Measurements from ENCODE around the gene REG4. TPM values are rescaled to one million over a fixed set of nuclear protein-coding genes. Genes with fewer than 3 reads are reported as not detected.

Gene REG4
- total and polyA plus RNA-seq, 2 of the 4 experiments (the other 2 are of a cell fraction), result not detected

- intact Hi-C loops (cut with micrococcal nuclease), result no loop called here
- Histone ChIP-seq H3K36me3 (ENCODE audit: control insufficient read depth, insufficient read depth, low read length) (no peaks in the 10 kb centered on the region), H2BK120ac (ENCODE audit: low read depth, low read length) (no peak overlapping the region)
Observed at GRCh38 chr1:119822406-119822805, 11.1 kb upstream of the REG4 start.

More at GRCh38 chr1:119822406-119822805, 11.1 kb upstream of the REG4 start:
- H3K27me3 ChIP-seq (ENCODE audit: control insufficient read depth, insufficient read depth, low read length), result no peaks in the 10 kb centered on the region; the same call in 1 of the 2 replicates
- POLR2A ChIA-PET (ENCODE audit: unreplicated experiment), result no interaction called here
- 89% methylated on average over 3 of the region's 3 CpGs; no CpG with 5 or more reads in 1 of the 2 experiments for WGBS, 2 experiments (ENCODE audit: extremely low coverage in 2 of 2, insufficient read length in 1 of 2)
- dilution Hi-C loops (cut with HindIII; ENCODE audit: low sequenced_read_pairs, unreplicated experiment) (no loop called here), in situ Hi-C loops (cut with MboI; ENCODE audit: low sequenced_read_pairs) (no loop called here)
- no peak overlapping the region for H2AK5ac ChIP-seq (ENCODE audit: low read depth, low read length)
- H3K4ac ChIP-seq (ENCODE audit: low read depth, low read length), result no peak overlapping the region
- no TSS peak for BruUV-seq (replicated peaks)
- no peak overlapping the region for H3K14ac ChIP-seq (replicated peaks; ENCODE audit: low read depth, low read length)
- no peak overlapping the region for H3K18ac ChIP-seq (ENCODE audit: low read depth, low read length)
- no peak for TF ChIP-seq NFE2L2 (IDR thresholded peaks at IDR 0.05; ENCODE audit: low read depth, low read length)
- no peak for TF ChIP-seq CHD1 (IDR thresholded peaks at IDR 0.05; ENCODE audit: low read depth, low read length)
- TF ChIP-seq USF2 (IDR thresholded peaks at IDR 0.05; ENCODE audit: low read depth, low read length), result no peak
- TF ChIP-seq CEBPB (IDR thresholded peaks at IDR 0.05; ENCODE audit: low read depth, low read length), result no peak
- no peak for TF ChIP-seq RAD21 (IDR thresholded peaks at IDR 0.05; ENCODE audit: low read length)
- H3K27ac ChIP-seq (ENCODE audit: insufficient read depth, low read length), result no peak overlapping the region
- no peak for ATAC-seq (ENCODE audit: low read depth)
- H3K9ac ChIP-seq (ENCODE audit: low read depth, low read length), result no peak overlapping the region
- no peak overlapping the region for H2BK5ac ChIP-seq (ENCODE audit: low read depth, low read length, poor library complexity, severe bottlenecking)
- H4K20me1 ChIP-seq (ENCODE audit: insufficient read depth, low read length), result no peaks in the 10 kb centered on the region
- no peaks in the 10 kb centered on the region for H3K9me1 ChIP-seq (ENCODE audit: insufficient read depth, low read length)
- H4K91ac ChIP-seq (ENCODE audit: insufficient read depth, low read depth, low read length), result no peak overlapping the region
- CTCF ChIA-PET, result no interaction called here
- H2BK20ac ChIP-seq (ENCODE audit: low read depth, low read length), result no peak overlapping the region
- no peak overlapping the region for H3K4me3 ChIP-seq (ENCODE audit: insufficient read depth, low read depth, low read length)
- no peaks in the 10 kb centered on the region for H3K4me1 ChIP-seq (ENCODE audit: control insufficient read depth, insufficient read depth, low read length)
- H3K23ac ChIP-seq (ENCODE audit: low read depth, low read length), result no peak overlapping the region
- H4K8ac ChIP-seq (ENCODE audit: low read depth in 2 of 2, low read length in 2 of 2), result no peak overlapping the region
- H4K5ac ChIP-seq (ENCODE audit: low read depth, low read length), result no peak overlapping the region
- no peak overlapping the region for H2BK15ac ChIP-seq (ENCODE audit: low read depth, low read length)
- no peak overlapping the region for H3K4me2 ChIP-seq (ENCODE audit: low read depth, low read length)
- no peak for DNase-seq
- H3K9me3 ChIP-seq (ENCODE audit: control insufficient read depth, insufficient read depth, low read length), result no peaks in the 10 kb centered on the region
- H3K56ac ChIP-seq (ENCODE audit: extremely low read depth, insufficient read depth, low read length), result no peak overlapping the region
- H3K79me1 ChIP-seq (ENCODE audit: low read depth in 1 of 2, low read length in 2 of 2), result no peaks in the 10 kb centered on the region
- H2AFZ ChIP-seq (replicated peaks; ENCODE audit: low read length, poor library complexity), result no peak overlapping the region
- no peak overlapping the region for H2AK9ac ChIP-seq (replicated peaks; ENCODE audit: low read depth, low read length, poor library complexity)
